K562 (cell line): ENCODE measurements around the gene COPS6. TPM values are rescaled to one million over a fixed set of nuclear protein-coding genes. Genes with fewer than 3 reads are reported as not detected.

ENCODE experiments used
- ETS2 ChIP-seq: IDR thresholded peaks from 2 replicates; pipeline ENCODE4 v1.6.1; 2016; ENCODE audit warnings: borderline replicate concordance, missing genetic modification characterization, mild to moderate bottlenecking, moderate library complexity, missing compliant biosample characterization; ENCODE audit not compliant: poor library complexity, severe bottlenecking
- FOS ChIP-seq: IDR thresholded peaks from 3 replicates; pipeline ENCODE4 v1.6.1; 2011; ENCODE audit not compliant: insufficient read length; ENCODE audit errors: extremely low read depth
- FOXA1 ChIP-seq: fragments of 450-650 bp; IDR thresholded peaks from 2 replicates; pipeline ENCODE4 v1.6.1; 2016; ENCODE audit warnings: mild to moderate bottlenecking, borderline replicate concordance
- IRF2 ChIP-seq: sonication (generic); formaldehyde crosslinking; IDR thresholded peaks from 2 replicates; pipeline ENCODE4 v1.8.1; 2022; ENCODE audit warnings: mild to moderate bottlenecking, missing genetic modification reagents
- KDM4B ChIP-seq, 2 experiments: fragments of 450-650 bp in 1 of 2; sonication (generic) in 1 of 2; IDR thresholded peaks; 2 replicates each; pipeline ENCODE4 v1.6.1; 2016 to 2017; ENCODE audit warnings: borderline replicate concordance in 2 of 2, antibody characterized with exemption in 1 of 2, low read depth in 1 of 2, mild to moderate bottlenecking in 1 of 2
- MECOM ChIP-seq: fragments of 250-450 bp; sonication (Bioruptor Pico); IDR thresholded peaks from 2 replicates; pipeline ENCODE4 v1.8.0; 2022; ENCODE audit warnings: inconsistent platforms
- NBN ChIP-seq: fragments of 450-650 bp; IDR thresholded peaks from 2 replicates; pipeline ENCODE4 v1.6.1; 2016; ENCODE audit warnings: low read depth, mild to moderate bottlenecking
- NONO ChIP-seq, 2 experiments: fragments of 200-400 bp in 1 of 2; fragments of 450-650 bp in 1 of 2; formaldehyde crosslinking in 1 of 2; IDR thresholded peaks; 2 replicates each; pipeline ENCODE4 v1.6.1; 2017; ENCODE audit warnings: low read depth in 2 of 2, mild to moderate bottlenecking in 2 of 2, moderate library complexity in 2 of 2, low read length in 1 of 2
- NR2C1 ChIP-seq, 2 experiments: fragments of 450-650 bp; IDR thresholded peaks; 2 replicates each; pipeline ENCODE4 v1.6.1; 2017; ENCODE audit warnings: mild to moderate bottlenecking in 2 of 2, antibody characterized with exemption in 1 of 2, inconsistent platforms in 1 of 2, missing compliant biosample characterization in 1 of 2, missing genetic modification characterization in 1 of 2
- PHB ChIP-seq: fragments of 250-450 bp; sonication (Bioruptor Pico); IDR thresholded peaks from 2 replicates; pipeline ENCODE4 v1.5.0; 2021
- PHB2 ChIP-seq: fragments of 450-650 bp; IDR thresholded peaks from 2 replicates; pipeline ENCODE4 v1.6.1; 2017; ENCODE audit warnings: low read depth
- RBM39 ChIP-seq: fragments of 200-400 bp; formaldehyde crosslinking; optimal IDR thresholded peaks from 2 replicates; pipeline ENCODE3; 2018; ENCODE audit warnings: low read depth, low read length
- RERE ChIP-seq: sonication (generic); formaldehyde crosslinking; IDR thresholded peaks from 2 replicates; pipeline ENCODE4 v1.8.0; 2023; ENCODE audit warnings: missing genetic modification reagents, mild to moderate bottlenecking, borderline replicate concordance
- SMAD4 ChIP-seq: fragments of 250-450 bp; sonication (Bioruptor Pico); conservative IDR thresholded peaks from 2 replicates; pipeline ENCODE4 v1.8.0; 2021; ENCODE audit warnings: inconsistent platforms, mild to moderate bottlenecking, moderate library complexity
- TAL1 ChIP-seq: fragments of 450-650 bp; IDR thresholded peaks from 2 replicates; pipeline ENCODE4 v1.6.1; 2016; ENCODE audit warnings: mild to moderate bottlenecking
- THRB ChIP-seq: fragments of 450-650 bp; formaldehyde crosslinking; conservative IDR thresholded peaks from 2 replicates; pipeline ENCODE4 v1.4.0; 2022; ENCODE audit warnings: mild to moderate bottlenecking, missing genetic modification characterization
- ZNF57 ChIP-seq: fragments of 450-650 bp; formaldehyde crosslinking; IDR thresholded peaks from 2 replicates; pipeline ENCODE4 v1.4.0; 2020; ENCODE audit warnings: mild to moderate bottlenecking, moderate library complexity
- ZNF699 ChIP-seq: fragments of 250-450 bp; sonication (Bioruptor Pico); IDR thresholded peaks from 2 replicates; pipeline ENCODE4 v1.8.0; 2021; ENCODE audit warnings: mild to moderate bottlenecking, moderate library complexity; ENCODE audit not compliant: insufficient replicate concordance
- ZNF75A ChIP-seq: fragments of 450-650 bp; formaldehyde crosslinking; IDR thresholded peaks from 2 replicates; pipeline ENCODE4 v1.4.0; 2020; ENCODE audit warnings: mild to moderate bottlenecking
- polyA plus RNA-seq, 8 experiments: library from polyadenylated mRNA; depleted of rRNA in 4 of 8; stranded (reverse) in 5 of 8; unstranded in 3 of 8; fragments of >200 nt; fragmentation: Nextera tagmentation in 2 of 8; fragmentation: Illumina TruSeq in 1 of 8; extraction: Ambion mirVana in 2 of 8; extraction: Trizol in 1 of 8; gene quantifications; 2 replicates each; pipeline versions ENCODE4 v1.2.1 to v1.2.3, GENCODE V29; 2011 to 2014; ENCODE audit warnings: inconsistent platforms in 1 of 8, missing spikeins in 1 of 8
- total RNA-seq, 7 experiments: library from RNA; depleted of rRNA in 6 of 7; stranded (reverse); fragments of >200 nt in 6 of 7; fragmentation: Illumina TruSeq in 2 of 7; extraction: Trizol in 2 of 7; gene quantifications; 2 replicates each; pipeline versions ENCODE4 v1.2.1 to v1.2.3, GENCODE V29; 2011 to 2021; ENCODE audit warnings: low replicate concordance in 1 of 7
- TF ChIP-seq, protein P1 (sequence below): sonication (generic); formaldehyde crosslinking; IDR thresholded peaks from 2 replicates; pipeline ENCODE4 v1.8.0; 2022; ENCODE audit warnings: mild to moderate bottlenecking, missing genetic modification reagents

Gene COPS6
- total and polyA plus RNA-seq, 9 of the 15 experiments (the other 6 are each of a cell fraction or from before 2014, with no cell fraction given), result 63.0 to 331 (median 168) TPM

- TF ChIP-seq FOXA1, result no peak
- TF ChIP-seq TAL1, result 0 out of 2 replicates have a peak, but pooled peaks have one; percentile 2
- no peak for TF ChIP-seq ZNF699 (CRISPR knock-in tag)
- TF ChIP-seq ETS2 (tag), result no peak
- 0 out of 2 replicates have a peak, but pooled peaks have one; percentile 36 for TF ChIP-seq THRB (CRISPR knock-in tag)
- TF ChIP-seq NR2C1 (IDR thresholded peaks at IDR 0.05), result no peak
- peak; percentile 25; the same call in 1 of the 2 replicates for TF ChIP-seq NR2C1 (tag; IDR thresholded peaks at IDR 0.05)
- TF ChIP-seq, protein P1, sequence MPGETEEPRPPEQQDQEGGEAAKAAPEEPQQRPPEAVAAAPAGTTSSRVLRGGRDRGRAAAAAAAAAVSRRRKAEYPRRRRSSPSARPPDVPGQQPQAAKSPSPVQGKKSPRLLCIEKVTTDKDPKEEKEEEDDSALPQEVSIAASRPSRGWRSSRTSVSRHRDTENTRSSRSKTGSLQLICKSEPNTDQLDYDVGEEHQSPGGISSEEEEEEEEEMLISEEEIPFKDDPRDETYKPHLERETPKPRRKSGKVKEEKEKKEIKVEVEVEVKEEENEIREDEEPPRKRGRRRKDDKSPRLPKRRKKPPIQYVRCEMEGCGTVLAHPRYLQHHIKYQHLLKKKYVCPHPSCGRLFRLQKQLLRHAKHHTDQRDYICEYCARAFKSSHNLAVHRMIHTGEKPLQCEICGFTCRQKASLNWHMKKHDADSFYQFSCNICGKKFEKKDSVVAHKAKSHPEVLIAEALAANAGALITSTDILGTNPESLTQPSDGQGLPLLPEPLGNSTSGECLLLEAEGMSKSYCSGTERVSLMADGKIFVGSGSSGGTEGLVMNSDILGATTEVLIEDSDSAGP (CRISPR knock-in tag), result no peak
- no peak for TF ChIP-seq MECOM (CRISPR knock-in tag)
- TF ChIP-seq NONO (IDR thresholded peaks at IDR 0.05; ENCODE audit: low read depth in 2 of 2, low read length in 1 of 2), result no peak
- TF ChIP-seq NBN, result no peak; the same call in 1 of the 2 replicates
- no peak for TF ChIP-seq ZNF75A (CRISPR knock-in tag)
- TF ChIP-seq IRF2 (CRISPR knock-in tag), result no peak
- TF ChIP-seq PHB, result peak; percentile 11; the same call in 1 of the 2 replicates
- no peak for TF ChIP-seq RERE (CRISPR knock-in tag)
- TF ChIP-seq FOS, result no peak
- TF ChIP-seq PHB2, result no peak
- 0 out of 2 replicates have a peak, but pooled peaks have one; percentile 12 for TF ChIP-seq SMAD4
- no peak for TF ChIP-seq RBM39
- TF ChIP-seq ZNF57, result no peak
- TF ChIP-seq KDM4B (IDR thresholded peaks at IDR 0.05; ENCODE audit: borderline replicate concordance in 2 of 2, low read depth in 1 of 2), result peak in 1 of 2 experiments; percentile 30; a peak in 1 of 4 replicates
These were observed 31.4 kb downstream of the COPS6 start (continued) for GRCh38 chr7:100119970-100120732.
